Panc1 (cell line): ENCODE measurements around the gene CST1. TPM values are rescaled to one million over a fixed set of nuclear protein-coding genes. Genes with fewer than 3 reads are reported as not detected.

Experiments
- ATAC-seq: fragments of 200-7000 bp; cut with Tn5 transposase; 2 replicates; pipeline ENCODE4 v1.9.1; 2020; ENCODE audit warnings: mild to moderate bottlenecking, moderate library complexity
- BruUV-seq: library from RNA; stranded (reverse); fragments of 400-500 nt; replicated peaks from 2 replicates; lab custom pipeline; 2021; lab: Mats Ljungman, UMichigan
- CTCF ChIA-PET: fragments of 300-600 bp; sonication (Branson Sonifier 250); formaldehyde crosslinking; loops from one replicate; lab custom pipeline; 2022; ENCODE audit warnings: antibody characterized with exemption; lab: Charles Lee
- POLR2A ChIA-PET: fragments of 300-600 bp; sonication (Branson Sonifier 250); formaldehyde crosslinking; loops from one replicate; lab custom pipeline; 2022; ENCODE audit warnings: antibody characterized with exemption; lab: Charles Lee
- DNase-seq: peaks from one replicate; pipeline ENCODE4 v3.0.0-alpha.2; 2010; ENCODE audit warnings: low read depth, low spot score
- H3K27ac ChIP-seq: 2 replicates; pipeline ENCODE4 v1.5.1; 2011; ENCODE audit warnings: mild to moderate bottlenecking, low read length, inconsistent platforms
- H3K27me3 ChIP-seq: fragments of 200-500 bp; sonication (Bioruptor generic); 2 replicates; pipeline ENCODE4 v1.6.0; 2014; ENCODE audit warnings: low read length, inconsistent platforms; ENCODE audit not compliant: control insufficient read depth, insufficient read depth
- H3K36me3 ChIP-seq: fragments of 200-500 bp; sonication (Bioruptor generic); 2 replicates; pipeline ENCODE4 v1.5.1; 2014; ENCODE audit warnings: inconsistent platforms, mild to moderate bottlenecking, low read length, moderate library complexity; ENCODE audit not compliant: control insufficient read depth, insufficient read depth
- H3K4me1 ChIP-seq: 2 replicates; pipeline ENCODE4 v1.5.1; 2011; ENCODE audit warnings: inconsistent platforms, mild to moderate bottlenecking, low read length, moderate library complexity; ENCODE audit not compliant: control insufficient read depth, insufficient read depth
- H3K4me3 ChIP-seq, 2 experiments: 2 replicates each; pipeline ENCODE4 v1.5.1; 2011 to 2012; ENCODE audit warnings: low read depth in 2 of 2, low read length in 2 of 2, mild to moderate bottlenecking in 2 of 2, inconsistent platforms in 1 of 2, moderate library complexity in 1 of 2
- H3K9me3 ChIP-seq: fragments of 200-500 bp; sonication (Bioruptor generic); 2 replicates; pipeline ENCODE4 v1.5.1; 2014; ENCODE audit warnings: low read depth, mild to moderate bottlenecking, inconsistent platforms, low read length, moderate library complexity; ENCODE audit not compliant: control insufficient read depth, insufficient read depth
- CTCF ChIP-seq: fragments of 450-650 bp; IDR thresholded peaks from 2 replicates; pipeline ENCODE4 v1.5.1; 2017; ENCODE audit warnings: mild to moderate bottlenecking
- POLR2AphosphoS5 ChIP-seq: IDR thresholded peaks from 2 replicates; pipeline ENCODE4 v1.6.1; 2012; ENCODE audit warnings: mild to moderate bottlenecking, low read depth, low read length, moderate library complexity
- REST ChIP-seq, 2 experiments: IDR thresholded peaks; 2 replicates each; pipeline ENCODE4 v1.6.1; 2011 to 2012; ENCODE audit warnings: low read depth in 2 of 2, control low read depth in 1 of 2, low read length in 1 of 2, mild to moderate bottlenecking in 1 of 2, moderate library complexity in 1 of 2; ENCODE audit not compliant: insufficient read depth in 1 of 2
- SIN3A ChIP-seq: IDR thresholded peaks from 2 replicates; pipeline ENCODE4 v1.6.1; 2012; ENCODE audit warnings: low read depth, mild to moderate bottlenecking, low read length, moderate library complexity, borderline replicate concordance; ENCODE audit not compliant: insufficient read depth
- TCF7L2 ChIP-seq: IDR thresholded peaks from 2 replicates; pipeline ENCODE4 v1.6.1; 2011; ENCODE audit warnings: mild to moderate bottlenecking, low read depth, low read length, inconsistent platforms
- in situ Hi-C: cut with HindIII; loops from 2 replicates; pipeline ENCODE4 v1.10.0; 2016; ENCODE audit warnings: low sequenced_read_pairs, low pct_unique_long_range_greater_than_20kb
- intact Hi-C: fragments of 100-400 bp; cut with micrococcal nuclease; formaldehyde crosslinking; loops from one replicate; pipeline ENCODE4 v1.10.0; 2022; ENCODE audit not compliant: unreplicated experiment
- total RNA-seq: library from RNA; stranded (reverse); gene quantifications from one replicate; pipeline ENCODE4 v1.2.1, GENCODE V29; 2021; ENCODE audit not compliant: unreplicated experiment

The CST1 gene
- total RNA-seq, 1 experiment from 2014 or later: not detected

DNA sequence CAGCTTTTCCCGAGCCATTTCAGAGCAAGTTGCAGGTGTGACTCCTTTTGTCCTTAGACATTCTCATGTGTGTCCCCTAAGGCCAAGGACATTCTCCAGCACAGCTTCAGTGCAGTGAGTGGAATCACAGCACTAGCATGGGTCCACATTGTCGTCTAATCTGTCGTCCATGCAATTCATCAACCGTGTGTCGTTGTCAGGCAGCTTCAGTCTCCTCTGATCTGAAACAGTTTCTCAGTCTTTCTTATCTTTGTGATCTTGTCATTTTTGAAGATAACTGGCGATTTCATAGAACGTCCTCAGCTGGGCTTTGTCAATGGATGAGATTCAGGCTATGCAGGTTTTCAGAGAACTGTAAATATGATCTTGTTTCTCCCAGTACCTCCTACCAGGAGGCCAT lies 44.1 kb upstream of the CST1 start:
- no peaks in the 10 kb centered on the region for H3K27me3 ChIP-seq
- DNase-seq (no peak), ATAC-seq (no peak)
- intact Hi-C loops (no loop called here), in situ Hi-C loops (no loop called here)
- ChIA-PET CTCF (no interaction called here), POLR2A (no interaction called here)
- no peak overlapping the region for H3K27ac ChIP-seq
- no peaks in the 10 kb centered on the region for H3K9me3 ChIP-seq
- no TSS peak for BruUV-seq
- no peak overlapping the region for H3K4me3 ChIP-seq
- H3K36me3 ChIP-seq: no peaks in the 10 kb centered on the region
- TF ChIP-seq TCF7L2 (no peak), POLR2AphosphoS5 (no peak), CTCF (no peak), SIN3A (no peak), REST (IDR thresholded peaks at IDR 0.05; ENCODE audit: insufficient read depth in 1 of 2, low read depth in 2 of 2, low read length in 1 of 2) (no peak)
- H3K4me1 ChIP-seq: no peaks in the 10 kb centered on the region

- intact Hi-C loops: no loop called here
Observed at GRCh38 chr20:23794065-23794464, 43.3 kb upstream of the CST1 start.

More at GRCh38 chr20:23794065-23794464, 43.3 kb upstream of the CST1 start:
- Histone ChIP-seq H3K9me3 (no peaks in the 10 kb centered on the region), H3K27ac (no peak overlapping the region), H3K4me3 (no peak overlapping the region), H3K4me1 (no peaks in the 10 kb centered on the region), H3K36me3 (no peaks in the 10 kb centered on the region), H3K27me3 (no peaks in the 10 kb centered on the region)
- in situ Hi-C loops: no loop called here
- TF ChIP-seq POLR2AphosphoS5 (no peak), TCF7L2 (no peak), CTCF (no peak), REST (IDR thresholded peaks at IDR 0.05; ENCODE audit: insufficient read depth in 1 of 2, low read depth in 2 of 2, low read length in 1 of 2) (no peak), SIN3A (no peak)
- ATAC-seq (no peak), DNase-seq (no peak)
- ChIA-PET CTCF (no interaction called here), POLR2A (no interaction called here)
- no TSS peak for BruUV-seq
